HepG2 (cell line): ENCODE results near the gene DNAL4. TPM values are rescaled to one million over a fixed set of nuclear protein-coding genes. Genes with fewer than 3 reads are reported as not detected.

Source experiments
- CAMTA2 ChIP-seq: sonication (generic); formaldehyde crosslinking; IDR thresholded peaks from 2 replicates; pipeline ENCODE4 v1.4.0; 2020; ENCODE audit warnings: mild to moderate bottlenecking, missing genetic modification reagents, borderline replicate concordance
- GLMP ChIP-seq: sonication (generic); formaldehyde crosslinking; IDR thresholded peaks from 2 replicates; pipeline ENCODE4 v1.9.0; 2021; ENCODE audit warnings: missing genetic modification reagents, mild to moderate bottlenecking, borderline replicate concordance
- JUNB ChIP-seq: sonication (generic); formaldehyde crosslinking; IDR thresholded peaks from 2 replicates; pipeline ENCODE4 v1.8.0; 2022; ENCODE audit warnings: missing genetic modification reagents, mild to moderate bottlenecking, borderline replicate concordance
- MED13 ChIP-seq: sonication (generic); formaldehyde crosslinking; IDR thresholded peaks from 2 replicates; pipeline ENCODE4 v1.5.0; 2020; ENCODE audit warnings: missing genetic modification reagents
- MEIS1 ChIP-seq: sonication (generic); formaldehyde crosslinking; IDR thresholded peaks from 2 replicates; pipeline ENCODE4 v1.9.0; 2021; ENCODE audit warnings: mild to moderate bottlenecking, missing genetic modification reagents, moderate library complexity, borderline replicate concordance
- MEIS2 ChIP-seq: sonication (generic); formaldehyde crosslinking; IDR thresholded peaks from 2 replicates; pipeline ENCODE4 v1.9.0; 2021; ENCODE audit warnings: mild to moderate bottlenecking, missing genetic modification reagents
- NFRKB ChIP-seq: fragments of 450-650 bp; IDR thresholded peaks from 2 replicates; pipeline ENCODE4 v1.6.1; 2017
- PAF1 ChIP-seq: IDR thresholded peaks from 2 replicates; pipeline ENCODE4 v1.6.1; 2016; ENCODE audit warnings: missing genetic modification reagents, missing compliant biosample characterization
- POGZ ChIP-seq: sonication (generic); formaldehyde crosslinking; IDR thresholded peaks from 2 replicates; pipeline ENCODE4 v1.4.0; 2020; ENCODE audit warnings: mild to moderate bottlenecking, missing genetic modification reagents
- SKIL ChIP-seq: sonication (generic); formaldehyde crosslinking; IDR thresholded peaks from 2 replicates; pipeline ENCODE4 v1.8.0; 2022; ENCODE audit warnings: missing genetic modification reagents, mild to moderate bottlenecking, moderate library complexity, borderline replicate concordance
- SP140L ChIP-seq: sonication (generic); formaldehyde crosslinking; IDR thresholded peaks from 2 replicates; pipeline ENCODE4 v1.4.0; 2020; ENCODE audit warnings: missing genetic modification reagents, borderline replicate concordance
- ZNF318 ChIP-seq: sonication (generic); formaldehyde crosslinking; IDR thresholded peaks from 2 replicates; pipeline ENCODE4 v1.4.0; 2020; ENCODE audit warnings: mild to moderate bottlenecking, missing genetic modification reagents
- ZNF414 ChIP-seq: sonication (generic); formaldehyde crosslinking; IDR thresholded peaks from 2 replicates; pipeline ENCODE4 v1.5.0; 2020; ENCODE audit warnings: missing genetic modification reagents
- ZNF543 ChIP-seq: sonication (generic); formaldehyde crosslinking; IDR thresholded peaks from 2 replicates; pipeline ENCODE4 v1.4.0; 2020; ENCODE audit warnings: mild to moderate bottlenecking, missing genetic modification reagents
- ZNF772 ChIP-seq: sonication (generic); formaldehyde crosslinking; IDR thresholded peaks from 2 replicates; pipeline ENCODE4 v1.5.0; 2020; ENCODE audit warnings: mild to moderate bottlenecking, missing genetic modification reagents
- ZNF800 ChIP-seq: sonication (generic); formaldehyde crosslinking; IDR thresholded peaks from 2 replicates; pipeline ENCODE4 v1.4.0; 2020; ENCODE audit warnings: missing genetic modification reagents
- polyA plus RNA-seq, 8 experiments: library from polyadenylated mRNA; depleted of rRNA in 3 of 8; stranded (reverse) in 7 of 8; unstranded in 1 of 8; fragments of >200 nt; fragmentation: Illumina TruSeq in 4 of 8; extraction: Trizol in 4 of 8; gene quantifications; 2 replicates each; pipeline versions ENCODE4 v1.2.1 to v1.2.3, GENCODE V29; 2011 to 2016; ENCODE audit warnings: low read depth in 4 of 8, missing spikeins in 1 of 8, mixed read lengths in 1 of 8; ENCODE audit not compliant: insufficient read depth in 1 of 8
- total RNA-seq, 5 experiments: library from RNA; depleted of rRNA; stranded (reverse); fragments of >200 nt; fragmentation: Illumina TruSeq; extraction: Trizol; gene quantifications; 2 replicates each; pipeline ENCODE4 v1.2.3, GENCODE V29; 2016; ENCODE audit warnings: low read depth in 1 of 5

The DNAL4 gene
- total and polyA plus RNA-seq, 2 of the 13 experiments (the other 11 are each of a cell fraction or from before 2014, with no cell fraction given): 8.0 to 10.7 TPM

- TF ChIP-seq SKIL (CRISPR knock-in tag) (no peak), MEIS2 (CRISPR knock-in tag) (peak; percentile 74; the same call in 1 of the 2 replicates), JUNB (no peak), ZNF772 (no peak; the same call in 1 of the 2 replicates), ZNF543 (no peak), SP140L (CRISPR knock-in tag) (no peak), CAMTA2 (CRISPR knock-in tag) (no peak), MEIS1 (no peak), GLMP (CRISPR knock-in tag) (no peak), NFRKB (no peak), MED13 (no peak), PAF1 (no peak), ZNF800 (CRISPR knock-in tag) (peak; percentile 53; the same call in 1 of the 2 replicates), ZNF414 (no peak), POGZ (CRISPR knock-in tag) (no peak), ZNF318 (CRISPR knock-in tag) (no peak)
Measured at GRCh38 chr22:38824585-38824984, 30.6 kb upstream of the DNAL4 start (continued).
